ENCODE results near the gene LRPAP1. TPM values are rescaled to one million over a fixed set of nuclear protein-coding genes. Genes with fewer than 3 reads are reported as not detected.

The LRPAP1 gene
- total RNA-seq, 3 donors from 2014 or later, result 104 to 204 (median 111) TPM

GRCh38 chr4:3481113-3481531 lies 51.1 kb downstream of the LRPAP1 start:
- Histone ChIP-seq H3K27ac (no peak overlapping the region), H3K4me1 (peaks cover 6 to 13% of the 10 kb centered on the region in 2 donors), H3K9me3 (no peaks in the 10 kb centered on the region), H3K4me3 (no peak overlapping the region), H3K27me3 (peaks cover 0 to 25% of the 10 kb centered on the region in 2 donors), H3K36me3 (no peaks in the 10 kb centered on the region)
- no peak for DNase-seq (ENCODE audit: low spot score in 2 of 2)
- intact Hi-C loops (cut with DNase I; ENCODE audit: low total_unique reads), result no loop called here
- TF ChIP-seq POLR2AphosphoS5 (IDR thresholded peaks at IDR 0.05) (no peak), CTCF (IDR thresholded peaks at IDR 0.05) (no peak), POLR2A (IDR thresholded peaks at IDR 0.05) (no peak)

DNA sequence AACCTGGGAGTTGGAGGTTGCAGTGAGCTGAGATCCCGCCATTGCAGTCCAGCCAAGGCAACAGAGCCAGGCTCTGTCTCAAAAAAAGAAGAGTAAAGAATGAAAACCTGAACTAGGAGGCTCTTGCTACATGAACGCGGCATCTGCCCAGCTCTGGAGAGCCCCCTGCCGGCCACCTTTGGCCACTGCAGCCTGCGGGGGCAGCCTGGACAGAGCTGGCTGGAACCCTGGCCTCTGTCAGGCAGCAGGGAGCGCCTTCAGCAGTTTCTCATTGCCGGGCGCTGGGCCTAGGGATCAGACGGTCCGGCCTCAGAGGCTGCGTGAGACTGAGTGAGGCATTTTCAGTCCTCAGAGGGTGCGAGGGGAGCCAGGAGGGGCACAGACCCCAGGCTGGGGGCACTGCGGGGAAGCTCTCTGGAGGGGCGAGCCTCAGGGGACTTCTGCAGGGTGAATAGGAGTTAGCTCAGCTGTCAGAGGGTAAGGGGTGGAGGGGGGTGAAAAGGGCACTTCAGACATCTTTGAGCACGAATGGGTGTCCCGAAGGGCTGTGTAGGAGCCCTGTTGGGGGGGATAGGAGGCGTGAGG lies 51.6 kb downstream of the LRPAP1 start:
- no peaks in the 10 kb centered on the region for H3K36me3 ChIP-seq
- H3K9me3 ChIP-seq, result no peaks in the 10 kb centered on the region
- no peak overlapping the region for H3K27ac ChIP-seq
- peaks cover 6 to 13% of the 10 kb centered on the region in 2 donors for H3K4me1 ChIP-seq
- intact Hi-C loops (cut with DNase I; ENCODE audit: low total_unique reads), result no loop called here
- peak; percentile 63 to 81 for DNase-seq (ENCODE audit: low spot score in 2 of 2)
- H3K27me3 ChIP-seq, result peaks cover 0 to 24% of the 10 kb centered on the region in 2 donors
- H3K4me3 ChIP-seq, result no peak overlapping the region
- TF ChIP-seq POLR2AphosphoS5 (IDR thresholded peaks at IDR 0.05), result no peak
- peak; percentile 67 to 92 (median 91) for TF ChIP-seq CTCF (IDR thresholded peaks at IDR 0.05)

DNA sequence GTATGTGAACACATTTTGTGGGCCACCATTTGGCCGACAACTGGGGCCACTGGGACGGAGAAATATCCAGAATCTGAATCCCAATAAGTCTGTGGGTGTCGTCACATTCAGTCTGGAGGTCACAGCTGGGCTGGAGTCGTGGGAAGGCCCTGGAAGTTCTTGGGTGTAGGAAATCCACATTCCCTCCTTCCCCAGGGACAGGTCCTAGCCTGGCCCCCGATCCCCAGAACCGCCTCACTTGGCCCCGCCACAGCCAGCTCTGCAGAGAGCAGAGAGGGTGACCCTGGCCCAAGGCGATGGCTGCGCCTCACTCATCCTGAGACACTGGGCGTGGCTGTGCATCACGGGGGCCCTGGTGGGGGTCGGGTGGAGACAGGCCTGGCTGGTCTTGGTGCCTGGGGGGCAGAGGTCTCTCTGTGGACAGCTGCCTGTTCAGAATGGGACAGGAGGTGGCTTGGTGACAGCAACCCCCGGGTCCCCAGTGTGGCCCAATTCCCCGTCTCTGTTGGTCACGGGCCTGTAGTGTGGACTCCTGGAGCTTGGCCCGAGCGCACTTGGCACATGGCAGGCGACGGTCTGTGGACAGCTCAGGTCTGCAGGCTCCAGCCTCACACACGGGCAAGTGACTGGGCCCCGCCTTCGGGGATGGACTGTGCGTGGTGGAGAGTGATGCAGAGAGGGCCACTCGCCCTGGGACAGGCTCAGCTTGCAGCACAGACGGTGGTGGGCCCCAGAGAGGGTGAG lies 52.7 kb downstream of the LRPAP1 start:
- TF ChIP-seq CTCF (IDR thresholded peaks at IDR 0.05) (no peak), POLR2AphosphoS5 (IDR thresholded peaks at IDR 0.05) (no peak), POLR2A (IDR thresholded peaks at IDR 0.05) (no peak)
- intact Hi-C loops (cut with DNase I; ENCODE audit: low total_unique reads), result loop anchor here (2.0 kb wide), 1 partner anchor 69 kb away; no protein-coding TSS in a partner anchor
- H3K27me3 ChIP-seq, result peaks cover 0 to 21% of the 10 kb centered on the region in 2 donors
- no peaks in the 10 kb centered on the region for H3K9me3 ChIP-seq
- H3K27ac ChIP-seq, result no peak overlapping the region
- DNase-seq (ENCODE audit: low spot score in 2 of 2), result no peak
- no peaks in the 10 kb centered on the region for H3K36me3 ChIP-seq
- peaks cover 2% of the 10 kb centered on the region in 2 donors for H3K4me1 ChIP-seq
- H3K4me3 ChIP-seq, result no peak overlapping the region

- TF ChIP-seq CTCF (IDR thresholded peaks at IDR 0.05), result no peak
- no peak for TF ChIP-seq POLR2A (IDR thresholded peaks at IDR 0.05)
- TF ChIP-seq POLR2AphosphoS5 (IDR thresholded peaks at IDR 0.05), result no peak
- H3K27ac ChIP-seq, result no peak overlapping the region
- no peaks in the 10 kb centered on the region for H3K9me3 ChIP-seq
- H3K4me3 ChIP-seq, result no peak overlapping the region
- intact Hi-C loops (cut with DNase I; ENCODE audit: low total_unique reads), result loop anchor here (2.0 kb wide), 1 partner anchor 68 kb away; no protein-coding TSS in a partner anchor
- H3K36me3 ChIP-seq, result no peaks in the 10 kb centered on the region
- H3K4me1 ChIP-seq, result no peaks in the 10 kb centered on the region
- DNase-seq (ENCODE audit: low spot score in 2 of 2), result no peak
- H3K27me3 ChIP-seq, result peaks cover 0 to 16% of the 10 kb centered on the region in 2 donors
Observed at GRCh38 chr4:3478446-3479357, 53.5 kb downstream of the LRPAP1 start.
